RWPE2 (cell line): ENCODE results near the gene ACOT7.

Source experiments
- ATAC-seq: fragments of 200-7000 bp; cut with Tn5 transposase; 3 replicates; pipeline ENCODE4 v1.9.1; 2021; ENCODE audit warnings: low read depth
- DNase-seq: peaks from one replicate; pipeline ENCODE4 v3.0.0-alpha.2; 2020; ENCODE audit warnings: low spot score
- H3K27ac ChIP-seq: fragments of 450-650 bp; 2 replicates; pipeline ENCODE4 v1.5.1; 2017; ENCODE audit warnings: mild to moderate bottlenecking; ENCODE audit not compliant: poor library complexity, severe bottlenecking
- H3K27me3 ChIP-seq: fragments of 250-450 bp; sonication (Bioruptor Pico); 2 replicates; pipeline ENCODE4 v1.5.1; 2021; ENCODE audit warnings: mild to moderate bottlenecking, moderate library complexity; ENCODE audit not compliant: insufficient read depth, poor library complexity, severe bottlenecking
- H3K36me3 ChIP-seq: fragments of 250-450 bp; sonication (Bioruptor Pico); 2 replicates; pipeline ENCODE4 v1.5.1; 2020; ENCODE audit warnings: low read depth, mild to moderate bottlenecking, moderate library complexity
- H3K4me1 ChIP-seq: fragments of 250-450 bp; sonication (Bioruptor Pico); 2 replicates; pipeline ENCODE4 v1.5.1; 2021; ENCODE audit warnings: mild to moderate bottlenecking, moderate library complexity; ENCODE audit not compliant: insufficient read depth, poor library complexity, severe bottlenecking
- H3K4me3 ChIP-seq: fragments of 250-450 bp; sonication (Bioruptor Pico); 2 replicates; pipeline ENCODE4 v1.5.1; 2021; ENCODE audit warnings: mild to moderate bottlenecking, moderate library complexity; ENCODE audit not compliant: severe bottlenecking
- H3K9me3 ChIP-seq: fragments of 250-450 bp; sonication (Bioruptor Pico); 2 replicates; pipeline ENCODE4 v1.5.1; 2021; ENCODE audit warnings: mild to moderate bottlenecking, moderate library complexity; ENCODE audit not compliant: severe bottlenecking
- CTCF ChIP-seq: fragments of 450-650 bp; IDR thresholded peaks from one replicate; pipeline ENCODE4 v1.5.1; 2017; ENCODE audit warnings: mild to moderate bottlenecking, moderate library complexity; ENCODE audit not compliant: poor library complexity, severe bottlenecking

The ACOT7 gene

GRCh38 chr1:6303397-6304012 lies 90.1 kb downstream of the ACOT7 start:
- H3K27ac ChIP-seq: peak overlapping the region; percentile 85
- no peaks in the 10 kb centered on the region for H3K9me3 ChIP-seq
- TF ChIP-seq CTCF: no peak
- DNase-seq: no peak
- H3K4me1 ChIP-seq: peaks cover 38% of the 10 kb centered on the region
- ATAC-seq: no peak
- H3K4me3 ChIP-seq: no peak overlapping the region
- no peaks in the 10 kb centered on the region for H3K27me3 ChIP-seq
- peaks cover 17% of the 10 kb centered on the region; the same call in 1 of the 2 replicates for H3K36me3 ChIP-seq

- Histone ChIP-seq H3K27me3 (no peaks in the 10 kb centered on the region), H3K9me3 (no peaks in the 10 kb centered on the region), H3K4me1 (peaks cover 38% of the 10 kb centered on the region), H3K36me3 (peaks cover 17% of the 10 kb centered on the region; the same call in 1 of the 2 replicates), H3K4me3 (no peak overlapping the region), H3K27ac (peak overlapping the region; percentile 85)
- no peak for TF ChIP-seq CTCF
- DNase-seq: no peak
- ATAC-seq: no peak; the same call in 2 of the 3 replicates
Measured at GRCh38 chr1:6302568-6302967, 91.0 kb downstream of the ACOT7 start.

GRCh38 chr1:6301526-6301925 lies 92.0 kb downstream of the ACOT7 start:
- Histone ChIP-seq H3K36me3 (peaks cover 17% of the 10 kb centered on the region; the same call in 1 of the 2 replicates), H3K27me3 (no peaks in the 10 kb centered on the region), H3K4me1 (peaks cover 38% of the 10 kb centered on the region), H3K4me3 (no peak overlapping the region), H3K27ac (peak overlapping the region; percentile 85), H3K9me3 (no peaks in the 10 kb centered on the region)
- ATAC-seq (peak; percentile 78), DNase-seq (no peak)
- no peak for TF ChIP-seq CTCF

- DNase-seq (no peak), ATAC-seq (peak; percentile 65)
- Histone ChIP-seq H3K27me3 (no peaks in the 10 kb centered on the region), H3K27ac (peak overlapping the region; percentile 85), H3K4me1 (peaks cover 38% of the 10 kb centered on the region), H3K4me3 (no peak overlapping the region), H3K9me3 (no peaks in the 10 kb centered on the region), H3K36me3 (peaks cover 17% of the 10 kb centered on the region; the same call in 1 of the 2 replicates)
- TF ChIP-seq CTCF: no peak
Measured at GRCh38 chr1:6300342-6301048, 93.1 kb downstream of the ACOT7 start.
